Stimulated activated CD4-positive, alpha-beta T cell treated with anti-CD3 and anti-CD28 coated beads, Interleukin-1b, Interleukin-23, amount 100 ng/mL, for 24 hours (primary cell): ENCODE results near the gene DFFA.
"Not testable (repeated sequence)": the region's sequence is repeated elsewhere in the genome, so short reads cannot be mapped to it uniquely, and the experiment has no call there.

Experiments
- DNase-seq, 4 experiments: peaks; one replicate each; pipeline ENCODE4 v3.0.0-alpha.2; 2020; ENCODE audit warnings: low read depth in 4 of 4, low spot score in 1 of 4

The DFFA gene

GRCh38 chr1:10467078-10467477, 5.3 kb downstream of the DFFA start:
- no peak for DNase-seq

DNA sequence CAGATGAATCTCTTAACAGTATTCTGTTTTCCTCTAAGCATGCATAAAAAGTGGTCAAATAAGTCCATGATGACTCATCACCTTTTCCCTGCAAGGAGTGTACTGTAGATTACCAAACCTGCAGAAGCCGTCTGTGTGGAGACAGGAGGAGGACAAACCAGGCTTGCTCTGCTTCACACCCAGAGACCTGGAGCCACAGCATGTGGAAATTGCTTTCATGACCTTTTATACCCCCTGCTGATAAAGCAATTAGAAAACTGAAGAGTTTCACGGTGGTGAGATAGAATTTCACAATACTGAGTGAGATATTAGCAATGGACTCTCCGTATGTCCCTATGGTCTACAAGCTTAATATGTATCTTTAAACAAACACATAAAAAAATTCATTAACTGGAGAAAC, 13.1 kb downstream of the DFFA start:
- no peak for DNase-seq

- DNase-seq, result no peak
Measured at GRCh38 chr1:10457875-10458274, 14.5 kb downstream of the DFFA start.

DNA sequence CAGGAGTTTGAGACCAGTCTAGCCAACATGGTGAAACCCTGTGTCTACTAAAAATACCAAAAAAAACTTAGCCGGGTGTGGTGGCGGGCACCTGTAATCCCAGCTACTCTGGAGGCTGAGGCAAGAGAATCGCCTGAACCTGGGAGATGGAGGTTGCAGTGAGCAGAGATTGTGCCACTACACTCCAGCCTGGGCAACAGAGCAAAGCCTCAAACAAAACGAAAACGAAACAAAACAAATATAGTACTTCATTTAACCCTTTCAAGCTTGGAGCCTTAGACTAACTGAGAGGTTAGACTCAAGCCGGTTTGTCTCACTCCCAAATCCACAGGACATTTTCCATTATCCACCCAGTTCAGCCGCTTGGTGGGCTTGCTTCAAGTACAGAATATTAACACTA, 14.9 kb downstream of the DFFA start:
- not testable (repeated sequence) for DNase-seq

- DNase-seq, result no peak
Measured at GRCh38 chr1:10456661-10457060, 15.7 kb downstream of the DFFA start.

GRCh38 chr1:10456048-10456447, 16.3 kb downstream of the DFFA start:
- no peak for DNase-seq

DNA sequence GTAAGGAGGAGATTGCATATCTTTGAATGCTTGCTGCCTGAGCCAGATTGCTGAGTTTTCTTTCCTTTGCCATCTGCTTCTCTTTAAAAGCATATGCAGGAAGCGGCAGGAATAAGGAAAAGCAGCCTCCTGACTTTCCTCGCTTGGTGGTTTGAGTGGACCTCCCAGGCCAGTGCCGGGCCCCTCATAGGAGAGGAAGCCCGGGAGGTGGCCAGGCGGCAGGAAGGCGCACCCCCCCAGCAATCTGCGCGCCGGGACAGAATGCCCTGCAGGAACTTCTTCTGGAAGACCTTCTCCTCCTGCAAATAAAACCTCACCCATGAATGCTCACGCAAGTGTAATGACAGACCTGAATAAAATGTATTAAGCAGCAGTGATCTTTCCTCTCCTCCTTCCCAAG, 21.0 kb downstream of the DFFA start:
- no peak for DNase-seq

GRCh38 chr1:10450836-10451235, 21.5 kb downstream of the DFFA start:
- no peak for DNase-seq

GRCh38 chr1:10450156-10450814, 22.0 kb downstream of the DFFA start:
- no peak for DNase-seq

DNA sequence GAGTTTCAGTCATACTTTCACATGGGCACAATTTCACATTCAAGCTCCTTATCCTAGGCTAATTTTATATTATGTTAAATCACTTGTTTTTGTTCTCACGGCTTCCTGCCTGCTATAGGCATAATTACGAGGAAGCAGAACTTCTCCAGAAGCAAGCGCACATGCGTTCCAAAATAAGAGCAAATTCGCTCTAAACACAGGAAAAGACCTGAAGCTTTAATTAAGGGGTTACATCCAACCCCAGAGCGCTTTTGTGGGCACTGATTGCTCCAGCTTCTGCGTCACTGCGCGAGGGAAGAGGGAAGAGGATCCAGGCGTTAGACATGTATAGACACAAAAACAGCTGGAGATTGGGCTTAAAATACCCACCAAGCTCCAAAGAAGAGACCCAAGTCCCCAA, 22.6 kb downstream of the DFFA start, which contains the start of gene CORT:
Gene CORT, plus strand, starts transcription at position 281 of the 400 bp plus-strand sequence. CDS start 193 bp downstream, outside the sequence.
- DNase-seq, result no peak

GRCh38 chr1:10446790-10447422, 25.4 kb downstream of the DFFA start:
- no peak for DNase-seq

GRCh38 chr1:10444795-10445397, 27.4 kb downstream of the DFFA start:
- DNase-seq, result no peak

GRCh38 chr1:10444248-10444647, 28.1 kb downstream of the DFFA start:
- no peak for DNase-seq

DNA sequence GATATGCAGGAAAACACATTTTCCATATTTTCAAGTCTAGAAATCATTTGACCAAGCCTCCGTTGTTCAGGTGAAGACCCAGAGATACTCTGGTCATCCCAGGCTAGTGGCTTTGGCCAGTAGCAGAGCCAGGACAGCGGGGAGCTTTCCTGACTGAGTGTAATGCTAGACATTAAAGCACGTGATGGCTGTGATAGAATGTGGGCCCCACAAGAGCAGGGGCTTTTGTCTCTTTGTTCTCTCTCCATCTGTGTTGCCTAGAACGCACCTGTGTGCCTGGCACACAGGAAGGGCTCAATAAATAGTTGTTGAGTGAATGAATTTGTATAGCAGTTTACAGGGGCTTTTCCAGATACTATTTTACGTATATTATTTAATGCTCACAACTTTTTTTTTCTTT, 31.5 kb downstream of the DFFA start:
- DNase-seq, result no peak

DNA sequence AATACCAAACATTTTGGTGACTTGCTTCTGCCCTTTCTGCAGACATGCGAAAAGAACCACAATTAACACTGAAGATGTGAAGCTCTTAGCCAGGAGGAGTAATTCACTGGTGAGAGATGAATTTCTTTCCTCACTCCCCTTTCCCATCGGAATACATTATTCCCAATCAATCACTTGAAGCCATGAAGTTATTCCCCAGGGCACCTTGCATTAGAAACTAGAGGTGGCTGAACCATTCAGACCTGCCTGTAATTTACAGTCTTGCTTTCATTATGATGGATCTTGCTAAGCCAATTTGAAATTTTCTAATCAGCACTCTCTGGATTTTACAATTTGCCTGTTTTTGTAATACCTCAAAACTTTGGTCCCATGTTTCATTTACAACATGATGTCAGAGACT, 32.0 kb downstream of the DFFA start:
- DNase-seq, result no peak

DNA sequence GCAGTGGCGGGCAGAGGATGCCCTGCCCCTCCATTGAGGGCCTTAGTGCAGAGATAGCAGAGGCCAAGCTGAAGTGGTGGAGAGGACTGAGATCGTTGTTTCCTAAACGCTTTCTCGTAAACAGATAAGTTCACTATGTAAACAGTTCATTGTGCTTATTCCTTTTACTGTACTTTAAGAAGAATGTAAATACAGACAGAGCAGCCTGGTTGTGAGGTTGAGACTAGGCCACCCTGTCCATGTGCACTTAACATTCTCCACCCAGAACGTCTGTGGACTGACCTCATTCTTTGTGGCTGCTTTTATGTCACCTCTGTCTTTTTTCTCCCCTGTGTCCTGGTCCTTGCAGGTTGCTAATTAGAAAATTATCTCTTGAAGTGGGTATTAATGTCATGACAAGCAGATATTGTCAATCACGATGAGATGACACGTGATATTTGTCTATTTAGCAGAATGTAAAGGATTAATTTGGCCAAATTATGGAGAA, 33.6 kb downstream of the DFFA start:
- no peak for DNase-seq

- no peak for DNase-seq
Measured at GRCh38 chr1:10437052-10437451, 35.3 kb downstream of the DFFA start.

- no peak for DNase-seq
Measured at GRCh38 chr1:10434590-10434989, 37.7 kb downstream of the DFFA start.

DNA sequence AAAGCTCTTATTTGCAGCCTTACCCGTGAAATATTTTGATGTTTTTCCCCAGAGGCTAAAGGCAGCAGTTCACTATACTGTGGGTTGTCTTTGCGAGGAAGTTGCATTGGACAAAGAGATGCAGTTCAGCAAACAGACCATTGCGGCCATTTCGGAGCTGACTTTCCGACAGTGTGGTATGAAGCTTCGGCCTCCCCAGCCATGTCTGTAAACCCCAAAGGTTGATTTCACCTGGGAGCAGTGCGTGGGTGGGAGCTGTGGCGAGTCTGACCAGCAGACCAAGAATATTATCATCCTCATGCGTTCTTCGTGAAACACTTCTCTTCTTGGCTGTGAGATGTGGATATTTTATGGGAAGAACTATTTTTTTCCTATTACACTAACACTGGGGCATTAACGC, 38.5 kb downstream of the DFFA start:
- DNase-seq, result no peak

DNA sequence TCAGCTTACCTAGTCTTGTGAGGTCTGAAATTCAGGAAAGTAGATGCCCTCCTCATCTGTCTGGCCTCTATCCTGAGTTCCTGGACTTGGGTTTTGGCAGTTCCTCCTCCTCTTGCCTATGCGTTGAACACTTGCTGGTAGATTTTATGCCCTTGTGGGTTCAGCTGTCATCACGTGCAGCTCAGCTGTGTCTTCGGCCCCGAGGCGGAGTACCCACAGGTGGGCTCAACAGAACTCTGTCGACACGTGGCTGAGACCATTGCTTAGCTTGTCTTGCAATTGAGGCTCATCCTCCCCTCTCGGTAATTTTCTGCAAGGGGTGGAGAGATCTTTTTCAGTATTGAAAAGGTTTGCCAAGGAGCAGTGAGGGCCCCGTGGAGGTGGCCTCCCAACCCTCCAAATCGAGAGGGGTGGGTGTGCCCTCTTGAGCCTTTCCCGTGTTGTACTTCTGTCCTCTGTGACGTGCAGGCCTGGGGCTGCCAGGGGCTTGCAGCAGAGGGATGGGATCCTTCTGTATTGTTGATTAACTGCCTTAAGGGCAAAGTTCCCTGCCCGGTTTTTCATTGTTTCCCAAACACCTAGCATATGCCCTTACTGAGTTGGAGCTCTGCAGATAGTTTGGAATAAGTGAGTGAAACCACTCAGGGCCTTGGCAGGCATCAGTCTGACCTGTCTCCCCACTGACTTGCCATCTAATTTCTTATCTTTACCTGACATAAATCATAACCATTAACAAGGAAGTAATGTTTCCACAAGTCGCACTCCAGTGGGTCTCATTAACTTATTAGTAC, 39.2 kb downstream of the DFFA start:
- DNase-seq, result no peak

DNA sequence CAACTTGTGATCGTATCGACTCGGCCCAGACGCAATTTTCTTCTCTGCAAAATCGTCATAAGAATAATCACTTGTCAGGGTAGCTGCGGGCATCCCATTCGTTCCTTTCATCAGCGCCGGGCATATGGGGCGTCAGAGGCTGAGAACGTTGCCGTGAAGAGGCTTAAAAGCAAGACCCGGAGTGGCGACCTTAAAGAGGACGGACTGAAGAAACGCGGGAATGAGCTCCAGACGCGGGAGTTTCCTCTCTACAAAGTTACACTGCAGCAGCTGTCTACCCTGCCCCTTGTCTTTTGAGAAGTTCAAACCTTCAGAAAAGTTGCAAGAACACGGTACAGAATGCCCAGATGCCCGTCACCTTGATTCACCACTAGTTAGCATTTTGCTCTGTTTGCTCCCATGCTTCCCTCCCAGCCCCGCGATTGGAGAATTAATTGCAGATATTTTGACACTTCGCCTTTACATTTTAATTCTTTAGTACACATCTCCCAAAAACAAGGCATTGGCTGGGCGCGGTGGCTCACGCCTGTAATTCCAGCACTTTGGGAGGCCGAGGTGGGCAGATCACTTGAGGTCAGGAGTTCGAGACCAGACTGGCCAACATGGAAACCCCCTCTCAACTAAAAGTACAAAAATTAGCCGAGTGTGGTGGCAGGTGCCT, 41.1 kb downstream of the DFFA start:
- DNase-seq, result no peak
